Stimulated activated CD8-positive, alpha-beta memory T cell treated with anti-CD3 and anti-CD28 coated beads, Interleukin-2, amount 100 ng/mL, for 1 hour (primary cell): ENCODE measurements around the gene CBX2.

Source experiments
- DNase-seq, 2 donors: peaks; one replicate each; pipeline ENCODE4 v3.0.0-alpha.2; 2020; ENCODE audit warnings: low read depth in 2 of 2

Gene CBX2

DNA sequence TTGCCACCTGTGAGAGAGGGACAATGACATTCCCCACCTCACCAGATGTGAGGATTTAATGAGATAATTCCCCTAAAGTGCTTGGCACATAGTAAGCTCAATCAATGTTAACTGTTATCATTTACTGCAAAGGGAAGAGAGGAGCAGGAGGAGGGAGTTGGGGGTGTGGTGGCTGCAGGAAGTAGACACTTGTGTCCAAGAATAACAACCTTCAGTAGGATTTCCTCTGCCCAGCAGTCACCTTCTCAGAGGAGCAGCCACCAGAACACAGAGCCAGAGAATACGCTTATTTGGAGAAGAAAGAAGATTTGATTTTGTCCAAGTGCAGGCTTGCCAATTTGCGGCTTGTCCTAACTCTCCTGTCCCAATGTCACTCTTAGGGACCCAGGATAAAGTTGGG, 51.1 kb downstream of the CBX2 start:
- DNase-seq, result no peak

DNA sequence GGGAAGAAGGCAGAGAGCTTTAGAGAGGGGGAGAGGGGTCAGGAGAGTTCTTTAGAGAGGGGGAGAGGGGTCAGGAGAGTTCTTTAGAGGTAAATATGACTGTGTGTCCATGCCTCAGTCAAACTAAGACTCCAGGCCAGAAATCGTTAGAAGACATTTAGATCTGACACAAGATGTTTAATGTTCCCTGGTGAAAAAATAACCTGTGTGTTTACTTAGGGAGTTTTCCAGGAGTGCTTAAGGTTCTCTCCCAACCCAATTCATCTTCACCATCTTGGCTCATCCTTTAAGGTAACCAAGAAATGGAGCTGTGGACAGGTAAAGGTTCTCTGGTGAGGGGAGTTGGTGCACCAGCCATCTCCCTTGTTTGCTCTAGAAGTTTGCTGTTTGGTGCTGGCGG, 51.5 kb downstream of the CBX2 start:
- DNase-seq, result no peak

DNA sequence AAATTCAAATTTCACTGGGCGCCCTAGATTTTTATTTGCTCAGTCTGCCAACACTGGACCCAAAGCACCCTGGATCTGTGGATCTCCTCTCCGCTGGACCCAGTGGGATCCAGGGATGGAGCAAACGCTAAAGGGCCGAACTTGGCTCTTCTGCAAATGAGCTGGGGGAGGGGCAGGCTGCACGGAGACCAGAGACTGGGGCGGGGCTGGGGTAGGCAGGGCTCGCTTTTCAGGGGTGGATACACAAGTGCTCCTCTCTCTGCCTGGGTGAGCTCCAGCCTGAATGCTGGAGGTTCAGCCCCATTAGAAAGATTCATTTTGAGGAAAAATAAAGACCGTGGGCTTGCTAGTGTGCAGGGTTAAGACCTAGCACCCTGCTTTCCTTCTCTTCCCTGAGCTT, 52.4 kb downstream of the CBX2 start:
- DNase-seq, result no peak

DNA sequence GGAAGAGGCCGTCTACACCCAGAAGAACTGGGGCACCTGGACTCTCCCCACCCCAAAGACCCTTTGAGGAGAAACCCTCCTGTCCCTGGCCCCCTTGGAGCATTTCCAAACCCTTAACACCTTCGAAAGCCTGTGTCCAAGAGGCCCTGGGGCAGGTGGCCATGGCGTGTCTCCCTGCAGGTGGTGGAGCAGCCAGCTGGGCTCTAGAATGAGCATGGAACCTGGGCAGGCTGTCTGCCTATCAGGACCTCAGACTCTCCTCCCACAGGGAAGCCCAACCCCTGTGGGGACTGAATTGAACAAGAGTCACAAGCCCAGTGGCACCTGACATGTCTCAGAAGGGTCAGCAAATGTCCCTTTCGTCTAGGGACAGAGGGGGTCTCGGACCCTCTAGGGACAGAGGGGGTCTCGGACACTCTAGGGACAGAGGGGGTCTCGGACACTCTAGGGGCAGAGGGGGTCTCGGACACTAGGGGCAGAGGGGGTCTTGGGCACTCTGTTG, 52.9 kb downstream of the CBX2 start:
- no peak for DNase-seq

DNA sequence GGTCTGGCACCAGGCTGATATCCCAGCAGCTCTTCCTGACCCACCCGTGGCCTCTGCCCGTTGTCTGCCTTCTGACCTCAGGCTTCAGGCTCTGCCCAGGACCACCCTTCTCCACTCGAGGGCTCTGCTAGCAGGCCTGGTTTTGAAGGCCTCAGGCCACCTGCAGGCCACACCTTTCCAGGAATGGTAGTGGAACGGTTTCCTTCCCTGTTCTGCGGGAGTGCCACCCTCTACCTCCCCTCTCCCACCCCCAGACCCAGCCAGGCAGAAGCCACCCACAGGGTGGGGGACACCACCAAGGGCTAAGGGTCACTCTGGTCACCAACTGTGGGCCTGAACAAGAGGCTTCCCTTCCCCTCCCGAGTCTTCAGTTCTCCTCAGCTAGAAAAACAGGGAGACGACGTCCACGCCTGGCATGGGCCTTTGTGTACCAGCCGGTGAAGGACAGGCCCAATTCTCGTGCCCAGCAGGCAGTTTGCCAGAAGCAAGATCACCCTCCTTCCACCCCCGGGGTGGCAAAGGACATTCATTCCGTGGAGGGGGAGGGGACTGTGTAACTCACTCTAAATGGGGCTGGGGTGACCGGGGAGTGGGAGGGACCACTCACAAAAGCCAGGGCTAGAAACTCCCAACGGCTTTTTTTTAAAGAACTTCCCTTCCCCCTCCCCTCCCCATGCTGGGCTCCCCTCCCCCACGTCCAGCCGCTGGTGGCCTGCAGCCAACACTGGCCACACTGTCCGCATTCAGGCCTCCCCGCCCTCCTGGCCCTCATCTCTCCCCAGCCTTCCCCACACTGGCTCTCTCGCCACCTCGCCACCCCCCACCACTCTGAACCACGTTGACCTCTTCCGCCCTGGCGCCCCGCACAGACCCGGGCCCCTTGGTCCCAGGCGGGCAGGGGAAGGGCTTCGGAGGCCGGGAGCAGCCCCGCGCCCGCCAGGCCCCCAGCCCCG, 53.6 kb downstream of the CBX2 start:
- no peak for DNase-seq

DNA sequence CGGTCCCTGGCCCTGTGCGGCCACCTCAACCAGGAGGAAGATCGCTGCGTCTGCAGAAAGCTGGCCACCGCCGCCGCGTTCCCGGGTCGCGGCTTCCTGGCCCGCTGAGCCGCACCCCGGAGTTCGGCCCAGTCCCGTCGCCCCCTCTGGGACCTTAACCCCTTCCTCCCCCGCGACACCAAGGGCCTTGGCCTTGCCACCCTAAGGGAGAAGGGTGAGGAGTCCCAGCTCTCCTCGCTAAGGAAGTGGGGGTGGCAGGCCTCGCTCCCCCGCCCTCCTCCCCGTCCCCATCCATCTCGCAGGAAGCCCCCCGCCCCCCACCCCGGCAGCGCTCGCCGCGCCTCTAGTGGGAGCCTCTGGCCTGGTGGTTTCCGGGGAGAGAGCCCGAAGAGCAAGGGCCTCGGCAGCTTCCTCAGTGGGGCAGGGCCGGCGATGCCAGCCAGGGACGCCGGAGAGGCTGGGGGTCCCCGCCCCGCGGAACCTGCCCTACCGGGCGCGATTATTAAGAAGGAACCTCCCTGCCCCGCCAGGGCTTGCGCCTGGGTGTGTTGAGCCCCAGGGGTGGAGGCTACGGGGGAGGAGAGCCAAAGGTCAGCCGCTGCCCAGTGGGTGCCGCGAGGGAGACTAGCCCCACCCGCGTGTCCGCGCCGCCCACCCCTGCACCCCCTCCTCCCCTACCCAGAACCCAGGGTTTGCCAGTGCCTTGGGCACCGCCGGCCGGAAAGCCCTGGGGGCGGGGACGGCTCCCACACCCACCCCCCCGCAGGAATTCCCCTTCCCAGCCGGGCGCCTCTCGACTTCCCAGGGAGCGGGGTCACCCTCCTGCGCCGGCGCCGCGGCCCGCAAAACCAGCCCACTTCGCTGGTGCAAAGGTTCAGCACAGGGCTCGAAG, 54.5 kb downstream of the CBX2 start:
- DNase-seq, result no peak

DNA sequence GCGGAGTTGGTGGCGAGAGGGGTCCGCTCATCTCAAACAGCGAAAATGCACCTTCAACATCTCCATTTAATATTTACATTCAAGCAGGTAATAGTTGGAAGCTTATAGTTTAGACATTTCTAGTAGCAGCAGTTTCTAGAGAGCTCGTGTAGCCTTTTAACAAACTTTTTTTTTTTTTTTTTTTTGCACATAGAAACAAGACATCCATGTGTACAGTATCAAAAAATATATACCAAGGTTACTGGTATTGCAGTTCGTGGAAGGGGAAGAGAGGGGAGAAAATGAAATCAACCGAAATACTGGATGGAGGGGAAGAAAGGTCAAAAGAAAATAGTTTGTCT, 55.1 kb downstream of the CBX2 start:
- DNase-seq, result no peak

DNA sequence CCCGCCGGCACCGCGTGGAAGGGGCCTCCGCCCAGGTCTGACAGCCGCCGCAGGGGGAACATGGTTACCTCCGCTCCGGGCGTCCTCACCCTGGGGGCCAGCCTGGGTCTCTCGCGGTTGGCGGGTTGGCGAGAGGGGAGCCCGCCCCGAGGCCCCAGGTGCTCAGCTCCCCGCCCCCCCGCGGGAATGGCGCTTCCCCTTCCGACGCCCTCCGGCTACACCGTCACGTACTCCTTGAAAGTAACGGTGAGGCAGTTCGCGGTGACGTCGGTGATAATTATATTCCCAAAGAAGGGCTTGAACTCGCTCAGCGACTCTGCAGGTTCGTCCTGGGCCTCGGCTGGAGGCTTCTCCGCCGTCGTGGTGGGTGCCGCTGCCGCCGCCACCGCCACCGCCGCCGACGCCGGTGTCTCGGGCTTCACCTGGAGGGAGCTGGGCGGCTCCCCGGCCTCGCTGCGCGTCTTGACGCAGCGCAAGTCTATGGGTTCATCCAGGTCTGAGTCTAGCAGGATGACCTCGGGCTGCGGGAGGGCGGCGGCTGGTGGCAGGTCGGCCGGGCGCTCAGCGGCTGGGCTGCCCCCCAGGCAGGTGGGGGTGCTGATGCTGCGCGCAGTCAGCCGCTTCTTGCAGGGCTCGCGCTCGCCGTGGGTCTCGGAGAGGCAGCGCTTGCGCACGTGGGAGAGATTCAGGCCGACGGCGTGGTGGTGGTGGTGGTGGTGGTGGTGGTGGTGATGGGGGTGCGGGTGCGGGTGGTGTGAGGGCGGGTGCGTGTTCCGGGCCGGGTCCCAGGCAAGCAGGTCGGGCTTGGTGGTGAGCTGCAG, 56.0 kb downstream of the CBX2 start:
- no peak for DNase-seq

DNA sequence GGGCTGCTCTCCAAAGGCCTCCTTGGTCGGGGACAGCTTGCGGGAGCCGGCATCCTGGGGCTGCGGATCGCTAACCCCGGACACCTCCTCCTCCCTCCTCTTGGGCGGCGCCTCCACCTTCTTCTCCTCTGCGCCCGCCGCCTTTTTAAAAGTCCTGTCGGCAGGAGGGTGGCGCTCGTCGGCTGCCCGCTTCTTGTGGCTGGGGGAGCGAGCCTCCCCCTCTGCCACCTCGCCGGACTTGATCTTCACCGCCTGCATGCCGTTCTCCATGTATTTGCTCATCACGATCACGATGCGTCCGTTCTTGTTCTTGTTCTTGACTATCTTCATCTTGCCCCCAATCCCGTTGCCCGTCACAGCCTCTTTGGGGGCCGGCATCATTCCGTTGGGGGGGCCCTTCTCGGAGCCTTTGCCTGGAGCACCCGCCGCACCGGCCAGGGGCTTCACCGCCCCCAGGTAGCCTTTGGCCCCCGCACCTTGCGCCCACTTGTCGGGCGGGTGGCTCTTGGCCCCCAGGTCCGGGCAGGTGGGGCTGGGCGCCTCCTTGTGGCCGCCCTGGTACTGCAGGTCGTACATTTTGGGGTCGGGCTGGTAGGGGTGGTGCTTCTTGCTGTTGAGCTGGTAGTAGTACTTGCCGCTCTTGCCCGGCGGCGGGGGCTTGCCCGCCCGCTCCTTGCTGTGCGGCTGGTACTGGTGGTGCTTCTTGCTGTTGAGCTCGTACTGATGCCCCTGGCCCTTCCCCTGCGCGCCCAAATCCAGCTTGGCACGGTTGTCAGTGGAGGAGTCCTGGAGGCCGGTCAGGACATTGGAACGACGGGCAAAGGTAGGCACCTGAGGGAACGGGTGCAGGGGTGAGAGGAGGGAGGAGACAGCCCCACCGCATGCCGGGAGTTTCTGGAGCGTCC, 56.9 kb downstream of the CBX2 start:
- DNase-seq, result no peak

DNA sequence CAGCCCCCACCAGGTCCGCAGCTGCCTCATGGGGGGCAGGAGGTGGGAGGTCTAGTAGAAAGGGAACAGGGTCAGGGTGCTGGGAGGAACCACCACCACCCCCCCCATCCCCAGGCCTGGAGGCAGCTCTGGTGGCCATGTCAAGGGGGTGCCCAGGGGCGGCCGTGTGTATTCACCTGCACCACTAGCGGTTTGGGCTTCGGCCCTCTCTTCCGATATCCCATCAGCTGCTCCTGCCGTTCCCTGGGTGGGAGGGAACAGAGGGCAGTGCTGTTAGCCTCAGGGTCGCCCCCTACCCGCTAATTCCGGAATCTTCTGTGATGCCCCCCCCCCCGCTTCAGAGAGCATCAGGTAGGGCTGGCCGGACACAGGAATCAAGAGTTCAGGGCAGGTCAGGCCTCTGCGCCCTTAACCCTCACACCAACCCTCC, 57.5 kb downstream of the CBX2 start:
- DNase-seq, result no peak

DNA sequence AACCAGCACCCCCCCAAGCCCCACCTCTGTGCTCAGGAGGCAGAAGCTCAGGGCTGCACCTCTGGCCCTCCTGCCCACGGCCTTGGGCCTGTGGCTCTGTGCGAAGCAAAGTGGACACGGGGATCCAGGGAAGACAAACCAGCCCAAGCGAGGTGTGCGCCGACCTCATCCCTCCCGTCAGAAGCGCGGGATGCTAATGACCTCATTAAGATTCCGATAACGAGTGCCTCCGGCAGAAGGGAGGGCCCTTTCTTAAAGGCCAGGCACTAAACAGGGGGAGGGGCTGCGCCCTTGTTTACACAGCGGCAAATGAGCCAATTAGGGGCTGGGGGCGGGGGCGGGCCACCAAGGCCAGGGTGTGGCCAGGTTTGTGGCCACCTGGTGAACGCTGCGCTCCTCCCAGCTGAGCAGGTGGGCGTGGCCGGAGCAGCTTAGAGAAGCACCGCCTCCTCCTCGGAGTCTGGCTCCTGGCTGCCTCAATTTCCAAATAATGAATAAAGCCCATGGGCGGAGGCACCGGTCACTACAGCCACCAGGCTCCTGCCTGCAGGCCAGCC, 58.1 kb downstream of the CBX2 start:
- no peak for DNase-seq

DNA sequence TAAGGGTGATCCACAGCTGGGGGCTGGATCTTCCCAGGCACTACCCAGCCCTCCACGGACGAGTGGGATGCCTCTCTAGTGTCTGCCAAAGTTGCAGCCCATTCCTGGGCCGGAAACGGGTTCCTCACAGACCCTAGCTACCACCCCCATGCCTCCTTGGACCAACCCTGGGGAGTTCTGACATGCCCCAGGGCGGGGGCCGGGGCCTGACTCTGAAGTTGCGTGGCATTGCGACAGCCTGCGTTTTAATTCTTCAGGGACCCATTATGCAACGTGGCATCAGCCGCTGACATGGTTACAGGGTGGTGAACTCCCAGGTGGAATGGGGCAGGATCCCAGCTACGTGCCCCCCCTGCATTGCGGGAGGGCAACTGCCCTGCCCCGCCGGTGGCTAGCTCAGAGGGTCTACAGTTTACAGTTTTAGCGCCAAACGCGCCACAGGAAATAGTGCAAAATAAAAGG, 58.6 kb downstream of the CBX2 start:
- DNase-seq, result no peak

DNA sequence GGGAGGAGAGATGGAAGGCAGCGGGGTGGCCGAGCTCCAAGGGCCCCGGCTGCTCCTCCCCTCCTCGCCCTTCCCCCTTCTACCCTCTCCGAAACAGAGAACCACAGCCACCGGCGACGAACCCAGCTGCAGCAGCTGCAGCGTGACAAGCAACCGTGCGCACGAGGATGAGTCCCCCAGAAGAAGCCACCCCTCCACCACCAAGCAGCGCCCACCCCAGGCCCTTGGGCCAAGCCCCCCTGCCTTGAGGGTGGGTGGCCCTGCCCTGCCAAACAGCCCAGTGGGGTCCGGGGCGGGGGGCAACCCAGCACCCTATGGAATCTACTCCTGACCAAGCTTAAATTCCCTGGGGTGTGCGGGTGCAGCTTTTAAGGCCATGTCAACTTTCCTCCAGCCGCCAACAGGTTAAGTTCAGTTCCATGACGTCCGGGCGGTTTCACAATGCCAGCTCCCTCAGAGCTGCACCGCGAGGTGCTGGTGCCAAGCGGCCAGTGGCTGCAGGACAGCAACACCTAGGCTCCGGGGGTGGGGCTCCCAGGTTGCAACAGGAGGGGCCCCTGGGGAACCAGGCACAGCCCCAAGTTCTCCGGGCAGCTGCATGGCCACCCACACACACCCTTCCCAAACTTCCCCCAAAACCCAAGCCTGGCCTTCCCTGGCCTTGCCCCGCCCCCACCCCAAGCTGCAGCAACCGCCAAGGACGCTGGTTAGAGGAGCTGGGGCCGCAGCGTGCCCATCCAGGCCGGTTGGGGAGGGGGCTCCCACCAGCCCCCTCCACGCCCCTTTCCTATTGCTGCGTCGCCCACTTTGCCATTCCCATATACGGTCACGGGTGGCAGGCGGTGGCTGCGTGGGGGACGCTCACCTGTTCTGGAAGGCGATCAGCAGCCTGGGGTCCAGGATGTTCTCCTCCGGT, 59.3 kb downstream of the CBX2 start:
- no peak for DNase-seq
